LoVo (cell line): ENCODE results near the gene PANX1.

Experiments
- DNase-seq: peaks from one replicate; pipeline ENCODE4 v3.0.0-alpha.2; 2016; ENCODE audit warnings: low spot score

Gene PANX1

DNA sequence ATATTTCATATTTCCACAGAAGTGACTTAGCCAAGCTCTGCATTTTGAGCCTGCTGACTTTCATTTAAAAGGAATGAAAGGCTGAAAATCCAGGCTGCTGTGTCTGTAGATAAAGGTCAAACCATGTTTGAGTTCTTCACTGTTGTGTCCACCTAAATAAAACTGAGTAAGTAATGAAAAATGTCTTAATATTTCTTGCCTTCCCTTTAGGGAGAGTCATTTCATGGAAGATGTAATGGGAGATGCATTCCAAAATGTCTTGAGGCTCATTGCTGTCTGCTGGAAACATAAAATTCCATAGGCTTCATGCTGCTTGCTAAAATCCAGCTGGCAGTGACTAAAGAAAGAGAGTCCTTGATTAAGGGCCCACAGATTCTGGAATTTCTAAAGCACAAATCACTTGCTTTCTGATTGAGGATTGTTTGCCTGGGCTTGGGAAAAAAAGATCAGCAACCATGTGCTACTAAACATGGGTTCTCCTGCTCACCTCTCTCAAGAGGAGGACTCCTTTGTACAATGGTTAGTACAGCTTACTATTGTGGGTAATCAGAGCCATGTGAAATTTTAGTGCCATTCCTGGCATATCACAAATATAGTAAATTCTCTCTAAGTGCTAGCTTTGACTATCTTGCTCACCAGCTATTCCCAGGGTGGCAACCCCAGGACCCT is 56.9 kb downstream of the PANX1 start:
- no peak for DNase-seq

DNA sequence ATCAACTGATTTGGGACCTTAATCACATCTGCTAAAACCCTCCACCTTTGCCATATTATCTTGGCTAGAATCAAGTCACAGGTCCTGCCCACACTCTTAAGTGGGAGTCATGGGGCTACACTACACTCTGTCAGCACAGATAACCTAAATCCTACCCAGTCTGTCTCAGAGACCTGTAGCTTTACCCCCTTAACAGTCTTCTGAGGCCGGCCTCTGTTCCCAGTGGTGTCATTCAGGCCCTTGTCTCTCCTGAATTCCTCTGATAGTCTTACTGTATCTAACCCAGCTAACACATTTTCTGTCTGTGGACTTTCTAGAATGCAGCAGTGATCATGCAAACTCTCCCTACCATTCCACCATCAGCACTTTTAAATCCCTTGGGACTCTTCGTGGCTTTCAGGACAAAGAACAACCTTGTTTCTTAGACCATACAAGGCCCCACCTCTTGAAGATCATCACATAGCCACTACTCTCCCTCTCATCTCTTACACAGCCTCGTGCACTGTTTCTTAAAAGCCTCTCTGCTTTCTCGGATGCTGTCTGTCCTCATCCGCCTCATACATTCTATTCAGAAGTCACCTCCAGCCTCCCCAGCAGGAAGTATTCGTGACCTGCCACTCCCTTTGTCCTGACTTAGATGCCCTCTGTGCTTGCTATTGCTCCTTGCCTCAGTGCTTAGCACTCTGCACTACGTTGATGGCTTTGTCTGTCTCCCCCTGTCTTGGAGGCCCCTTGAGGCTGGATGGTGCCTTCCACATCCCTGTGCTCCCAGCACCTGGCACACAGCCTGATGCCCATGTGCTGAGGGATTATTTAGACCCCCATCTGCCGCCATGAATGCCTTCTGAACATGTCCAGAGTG is 57.9 kb downstream of the PANX1 start:
- DNase-seq: no peak

GRCh38 chr11:94193288-94193687 is 64.6 kb downstream of the PANX1 start:
- no peak for DNase-seq

DNA sequence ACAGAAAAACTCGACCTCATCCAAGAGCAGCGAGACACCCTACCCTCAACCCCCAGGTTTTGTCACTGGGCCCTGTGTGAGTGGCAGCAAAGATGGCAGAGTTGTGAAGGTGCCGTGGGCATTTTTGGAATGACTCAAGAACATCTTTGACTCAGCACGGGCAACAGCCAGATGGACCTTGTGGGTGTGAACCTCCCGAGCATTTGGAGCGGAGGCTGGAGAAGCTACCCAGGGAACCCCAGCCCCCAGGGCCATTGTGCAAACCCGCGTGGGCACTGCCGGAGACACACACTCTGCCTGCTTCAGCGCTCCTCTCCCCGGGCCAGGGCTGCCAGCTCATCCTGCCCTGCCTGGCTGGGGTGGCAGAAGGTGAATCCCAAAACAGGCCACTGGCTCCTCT is 66.1 kb downstream of the PANX1 start:
- no peak for DNase-seq

- no peak for DNase-seq
These were observed 67.7 kb downstream of the PANX1 start for GRCh38 chr11:94196363-94196762.

DNA sequence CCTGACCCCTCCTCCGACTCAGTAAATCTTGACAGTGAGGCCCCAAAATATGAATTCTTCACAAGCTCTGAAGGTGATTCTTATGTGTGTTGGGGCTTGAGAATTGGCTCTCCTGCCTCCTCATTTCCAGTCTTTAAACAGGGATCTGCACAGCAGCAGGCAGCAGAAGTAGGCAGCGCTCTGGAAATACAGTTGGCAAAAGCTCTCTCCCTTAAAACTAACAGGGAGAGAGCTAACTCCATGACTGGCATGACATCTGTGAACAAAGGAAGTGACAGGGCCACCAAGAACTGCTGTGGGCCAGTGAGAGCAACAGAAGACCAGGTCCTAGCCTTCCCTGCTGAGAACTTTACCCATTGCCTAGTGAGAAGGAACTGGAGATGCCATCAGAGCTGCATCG is 70.1 kb downstream of the PANX1 start:
- DNase-seq: no peak

GRCh38 chr11:94199136-94200130 is 70.8 kb downstream of the PANX1 start:
- DNase-seq: no peak

- DNase-seq: no peak
These were observed 72.4 kb downstream of the PANX1 start for GRCh38 chr11:94201004-94201465.

- DNase-seq: no peak
These were observed 74.4 kb downstream of the PANX1 start for GRCh38 chr11:94203070-94203469.

- DNase-seq: no peak
These were observed 82.7 kb downstream of the PANX1 start for GRCh38 chr11:94211261-94211830.

DNA sequence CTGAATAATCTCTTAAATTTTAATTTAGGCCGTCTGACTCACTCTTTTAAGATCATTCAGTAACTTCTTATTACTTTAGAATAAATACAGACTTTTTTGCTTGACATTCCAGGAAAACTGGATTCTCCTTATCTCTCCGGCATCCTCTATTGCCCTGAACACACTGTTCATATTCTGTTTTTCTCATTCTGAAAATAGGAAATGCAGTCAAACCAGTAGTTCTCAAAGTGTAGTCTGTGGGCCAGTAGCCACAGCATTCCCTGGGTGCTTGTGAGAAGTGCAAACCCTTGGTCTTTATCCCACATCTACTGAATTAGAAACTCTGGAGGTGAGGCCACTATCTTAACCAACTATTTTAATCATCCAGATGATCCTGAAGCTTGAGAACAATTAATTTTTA is 84.3 kb downstream of the PANX1 start:
- no peak for DNase-seq

- DNase-seq: no peak
These were observed 89.1 kb downstream of the PANX1 start for GRCh38 chr11:94217705-94218104.

DNA sequence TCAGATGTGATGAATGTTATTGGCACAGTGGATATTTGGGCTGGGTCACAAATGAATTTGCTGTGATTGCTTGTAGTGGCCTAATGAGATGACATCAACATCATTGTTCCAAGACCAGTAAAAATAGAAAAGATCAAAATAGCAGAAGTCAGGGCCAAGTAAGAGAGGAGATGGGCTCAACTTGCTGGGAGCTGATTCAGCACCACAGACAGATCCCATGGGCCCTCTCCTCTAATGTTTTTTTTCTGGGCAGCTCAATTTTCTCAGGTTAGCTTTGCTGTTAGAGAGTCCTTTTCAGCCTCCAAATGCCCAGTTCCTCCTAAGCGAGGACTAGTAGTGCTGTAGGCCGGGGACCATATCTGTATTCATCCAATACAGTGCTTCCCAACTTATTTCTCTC is 89.7 kb downstream of the PANX1 start:
- DNase-seq: no peak

DNA sequence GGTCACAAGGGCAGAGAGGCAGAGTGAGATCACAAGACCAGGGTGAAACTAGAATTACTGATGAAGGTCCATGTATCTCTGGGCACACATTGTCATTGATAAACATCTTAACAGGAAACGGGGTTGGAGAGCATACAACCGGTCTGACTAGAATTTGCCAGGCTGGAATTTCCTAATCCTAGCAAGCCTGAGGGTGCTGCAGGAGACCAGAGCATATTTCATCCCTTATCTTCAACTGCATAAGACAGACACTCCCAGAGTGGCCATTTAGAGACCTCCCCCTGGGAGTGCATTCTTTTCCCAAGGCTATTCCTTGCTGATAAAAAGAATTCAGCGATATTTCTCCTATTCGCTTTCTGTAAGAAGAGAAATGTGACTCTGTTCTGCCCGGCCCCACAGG is 91.1 kb downstream of the PANX1 start:
- DNase-seq: no peak

- DNase-seq: no peak
These were observed 95.4 kb downstream of the PANX1 start for GRCh38 chr11:94224078-94224477.
